ENCODE measurements around the gene TGFBR3L.

TGFBR3L gene

GRCh38 chr19:7900931-7901330 lies 13.7 kb upstream of the TGFBR3L start:
- no peak for TF ChIP-seq TSHZ1 (tag by site-specific recombination; IDR thresholded peaks at IDR 0.05; ENCODE audit: borderline replicate concordance)
- CTCF ChIA-PET, result interaction anchor here (0.6 to 3.1 kb wide), 6 partner anchors 9 to 333 kb away, joined by 3 to 21 read pairs (median 4); no protein-coding TSS in a partner anchor
- no peaks in the 10 kb centered on the region for H3K9me3 ChIP-seq (ENCODE audit: control insufficient read depth, insufficient read depth, low read depth, low read length)
- H3K4me1 ChIP-seq (ENCODE audit: control insufficient read depth, insufficient read depth, low read length), result peaks cover 5% of the 10 kb centered on the region; the same call in 1 of the 2 replicates
- POLR2A ChIA-PET, result interaction anchor here (0.6 to 3.4 kb wide), 8 partner anchors 8 to 262 kb away, joined by 3 to 22 read pairs (median 6); partner anchors contain the start of genes LRRC8E and SNAPC2
- no peak overlapping the region for H3K27ac ChIP-seq (ENCODE audit: extremely low read depth, low read depth, low read length)
- no peak overlapping the region for H3K4me3 ChIP-seq (ENCODE audit: low read depth, low read length)
- H3K36me3 ChIP-seq (ENCODE audit: control insufficient read depth in 2 of 2, insufficient read depth in 1 of 2, low read length in 2 of 2), result peaks cover 3 to 33% of the 10 kb centered on the region in 2 experiments; a peak in 2 of 3 replicates

GRCh38 chr19:7901337-7901736 lies 13.3 kb upstream of the TGFBR3L start:
- H3K4me1 ChIP-seq (ENCODE audit: control insufficient read depth, insufficient read depth, low read length), result peaks cover 5% of the 10 kb centered on the region; the same call in 1 of the 2 replicates
- peaks cover 3 to 37% of the 10 kb centered on the region in 2 experiments; a peak in 2 of 3 replicates for H3K36me3 ChIP-seq (ENCODE audit: control insufficient read depth in 2 of 2, insufficient read depth in 1 of 2, low read length in 2 of 2)
- no peak overlapping the region for H3K4me3 ChIP-seq (ENCODE audit: low read depth, low read length)
- H3K27ac ChIP-seq (ENCODE audit: extremely low read depth, low read depth, low read length), result no peak overlapping the region
- POLR2A ChIA-PET, result interaction anchor here (0.6 to 3.4 kb wide), 8 partner anchors 9 to 262 kb away, joined by 3 to 22 read pairs (median 6); partner anchors contain the start of genes LRRC8E and SNAPC2
- CTCF ChIA-PET, result interaction anchor here (1.1 to 3.1 kb wide), 3 partner anchors 32 to 333 kb away, joined by 3 to 21 read pairs (median 8); no protein-coding TSS in a partner anchor
- TF ChIP-seq ZBTB48 (tag by site-specific recombination; IDR thresholded peaks at IDR 0.05) (no peak), ZNF37A (tag by site-specific recombination; IDR thresholded peaks at IDR 0.05) (no peak), GLI4 (tag by site-specific recombination; IDR thresholded peaks at IDR 0.05) (no peak), ZNF785 (tag by site-specific recombination; IDR thresholded peaks at IDR 0.05) (no peak), ZNF202 (tag by site-specific recombination; IDR thresholded peaks at IDR 0.05; ENCODE audit: borderline replicate concordance) (no peak), ZNF488 (tag by site-specific recombination; IDR thresholded peaks at IDR 0.05) (no peak)
- H3K9me3 ChIP-seq (ENCODE audit: control insufficient read depth, insufficient read depth, low read depth, low read length), result no peaks in the 10 kb centered on the region

GRCh38 chr19:7902796-7903243 lies 11.8 kb upstream of the TGFBR3L start:
- Histone ChIP-seq H3K27ac (ENCODE audit: extremely low read depth, low read depth, low read length) (peak overlapping the region; percentile 80), H3K36me3 (ENCODE audit: control insufficient read depth in 2 of 2, insufficient read depth in 1 of 2, low read length in 2 of 2) (peaks cover 0 to 42% of the 10 kb centered on the region in 2 experiments; a peak in 1 of 3 replicates)

More at GRCh38 chr19:7902796-7903243, 11.8 kb upstream of the TGFBR3L start:
- POLR2A ChIA-PET, result interaction anchor here (0.6 to 3.4 kb wide), 24 partner anchors 9 to 803 kb away, joined by 3 to 25 read pairs (median 8); partner anchors contain the start of genes LRRC8E, PRR36, SNAPC2 and TGFBR3L
- Histone ChIP-seq H3K9me3 (ENCODE audit: control insufficient read depth, insufficient read depth, low read depth, low read length) (no peaks in the 10 kb centered on the region), H3K4me1 (ENCODE audit: control insufficient read depth, insufficient read depth, low read length) (peaks cover 5% of the 10 kb centered on the region; the same call in 1 of the 2 replicates), H3K4me3 (ENCODE audit: low read depth, low read length) (peak overlapping the region; percentile 62)
- CTCF ChIA-PET, result interaction anchor here (0.5 to 1.5 kb wide), 8 partner anchors 13 to 376 kb away, joined by 3 to 12 read pairs (median 4); no protein-coding TSS in a partner anchor
- TF ChIP-seq HOXA7 (CRISPR knock-in tag; IDR thresholded peaks at IDR 0.05; ENCODE audit: borderline replicate concordance), result no peak
- no peak for TF ChIP-seq ELK4 (IDR thresholded peaks at IDR 0.05; ENCODE audit: borderline replicate concordance, low read depth, low read length)
- no peak for TF ChIP-seq ZEB2 (tag by site-specific recombination; IDR thresholded peaks at IDR 0.05)
- TF ChIP-seq PBX3 (CRISPR knock-in tag; IDR thresholded peaks at IDR 0.05), result peak; percentile 48; the same call in 1 of the 2 replicates
- 0 out of 2 replicates have a peak, but pooled peaks have one; percentile 20 for TF ChIP-seq PRDM10 (tag by site-specific recombination; IDR thresholded peaks at IDR 0.05)
- TF ChIP-seq HIC1 (tag by site-specific recombination; IDR thresholded peaks at IDR 0.05), result 0 out of 2 replicates have a peak, but pooled peaks have one; percentile 21
